Measurements from ENCODE around the gene PIGQ. TPM values are rescaled to one million over a fixed set of nuclear protein-coding genes. Genes with fewer than 3 reads are reported as not detected.

PIGQ gene
- total and polyA plus RNA-seq, 2 of the 13 experiments (the other 11 are each of a cell fraction or from before 2014, with no cell fraction given): 7.7 to 19.7 TPM

- Histone ChIP-seq H3K36me3 (replicated peaks in 1 of 2; ENCODE audit: control insufficient read depth in 1 of 2, insufficient read depth in 2 of 2, low read length in 2 of 2) (0 out of 5 replicates have a peak, but pooled peaks cover 0 to 3% of the 10 kb centered on the region in 2 experiments), H2AFZ (ENCODE audit: low read length) (no peak overlapping the region), H3K27me3 (ENCODE audit: control insufficient read depth in 1 of 2, insufficient read depth in 2 of 2, low read length in 2 of 2) (no peaks in the 10 kb centered on the region), H3K79me2 (ENCODE audit: insufficient read depth, low read length) (peaks cover 8% of the 10 kb centered on the region), H3K4me1 (ENCODE audit: insufficient read depth, low read length) (peaks cover 17% of the 10 kb centered on the region), H3K9me3 (ENCODE audit: low read length) (no peaks in the 10 kb centered on the region), H3K4me2 (ENCODE audit: low read depth, low read length) (no peak overlapping the region), H4K20me1 (ENCODE audit: insufficient read depth, low read length) (no peaks in the 10 kb centered on the region), H3K9ac (ENCODE audit: insufficient read depth, low read depth, low read length) (no peak overlapping the region), H3K27ac (ENCODE audit: extremely low read length, insufficient read depth, low read length) (no peak overlapping the region), H3K4me3 (replicated peaks in 1 of 3; ENCODE audit: insufficient read depth in 1 of 3, low read depth in 2 of 3, low read length in 3 of 3) (no peak overlapping the region)
- in situ Hi-C loops (cut with HindIII; ENCODE audit: extremely low pct_ligation_motif_present, low pct_unique_long_range_greater_than_20kb): no loop called here
- BruUV-seq (replicated peaks): no TSS peak
- no peak for DNase-seq (ENCODE audit: low spot score)
- no peak for ATAC-seq
- intact Hi-C loops (cut with micrococcal nuclease; ENCODE audit: unreplicated experiment): no loop called here
- FAIRE-seq: no peak
- ChIA-PET CTCF (ENCODE audit: low intra/inter-chr PET ratio, low total read pairs) (interaction anchor here (1.1 kb wide), 1 partner anchor 29 kb away, joined by 3 read pairs; no protein-coding TSS in a partner anchor), POLR2A (no interaction called here)
- 91% methylated on average over 10 of the region's 10 CpGs for WGBS (ENCODE audit: low lambda C conversion rate)
- no peak for TF ChIP-seq BRF2 (CRISPR knock-in tag; IDR thresholded peaks at IDR 0.05)
- TF ChIP-seq, protein P1, sequence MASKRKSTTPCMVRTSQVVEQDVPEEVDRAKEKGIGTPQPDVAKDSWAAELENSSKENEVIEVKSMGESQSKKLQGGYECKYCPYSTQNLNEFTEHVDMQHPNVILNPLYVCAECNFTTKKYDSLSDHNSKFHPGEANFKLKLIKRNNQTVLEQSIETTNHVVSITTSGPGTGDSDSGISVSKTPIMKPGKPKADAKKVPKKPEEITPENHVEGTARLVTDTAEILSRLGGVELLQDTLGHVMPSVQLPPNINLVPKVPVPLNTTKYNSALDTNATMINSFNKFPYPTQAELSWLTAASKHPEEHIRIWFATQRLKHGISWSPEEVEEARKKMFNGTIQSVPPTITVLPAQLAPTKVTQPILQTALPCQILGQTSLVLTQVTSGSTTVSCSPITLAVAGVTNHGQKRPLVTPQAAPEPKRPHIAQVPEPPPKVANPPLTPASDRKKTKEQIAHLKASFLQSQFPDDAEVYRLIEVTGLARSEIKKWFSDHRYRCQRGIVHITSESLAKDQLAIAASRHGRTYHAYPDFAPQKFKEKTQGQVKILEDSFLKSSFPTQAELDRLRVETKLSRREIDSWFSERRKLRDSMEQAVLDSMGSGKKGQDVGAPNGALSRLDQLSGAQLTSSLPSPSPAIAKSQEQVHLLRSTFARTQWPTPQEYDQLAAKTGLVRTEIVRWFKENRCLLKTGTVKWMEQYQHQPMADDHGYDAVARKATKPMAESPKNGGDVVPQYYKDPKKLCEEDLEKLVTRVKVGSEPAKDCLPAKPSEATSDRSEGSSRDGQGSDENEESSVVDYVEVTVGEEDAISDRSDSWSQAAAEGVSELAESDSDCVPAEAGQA (IDR thresholded peaks at IDR 0.05; ENCODE audit: low read depth): no peak
- TF ChIP-seq, protein P1 (CRISPR knock-in tag; IDR thresholded peaks at IDR 0.05; ENCODE audit: borderline replicate concordance): no peak
- TF ChIP-seq SNRNP70 (IDR thresholded peaks at IDR 0.05; ENCODE audit: low read depth, low read length): no peak
- TF ChIP-seq ZNF549 (CRISPR knock-in tag; IDR thresholded peaks at IDR 0.05): no peak
- no peak for TF ChIP-seq MIER2 (CRISPR knock-in tag; IDR thresholded peaks at IDR 0.05)
- no peak for TF ChIP-seq KLF13 (CRISPR knock-in tag; IDR thresholded peaks at IDR 0.05)
- TF ChIP-seq DRAP1 (CRISPR knock-in tag; IDR thresholded peaks at IDR 0.05): no peak
- TF ChIP-seq, protein P2, sequence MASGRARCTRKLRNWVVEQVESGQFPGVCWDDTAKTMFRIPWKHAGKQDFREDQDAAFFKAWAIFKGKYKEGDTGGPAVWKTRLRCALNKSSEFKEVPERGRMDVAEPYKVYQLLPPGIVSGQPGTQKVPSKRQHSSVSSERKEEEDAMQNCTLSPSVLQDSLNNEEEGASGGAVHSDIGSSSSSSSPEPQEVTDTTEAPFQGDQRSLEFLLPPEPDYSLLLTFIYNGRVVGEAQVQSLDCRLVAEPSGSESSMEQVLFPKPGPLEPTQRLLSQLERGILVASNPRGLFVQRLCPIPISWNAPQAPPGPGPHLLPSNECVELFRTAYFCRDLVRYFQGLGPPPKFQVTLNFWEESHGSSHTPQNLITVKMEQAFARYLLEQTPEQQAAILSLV (CRISPR knock-in tag; IDR thresholded peaks at IDR 0.05; ENCODE audit: borderline replicate concordance): no peak
- no peak for TF ChIP-seq HOMEZ (CRISPR knock-in tag; IDR thresholded peaks at IDR 0.05; ENCODE audit: low read depth)
Measured at GRCh38 chr16:608019-608418, 38.3 kb downstream of the PIGQ start.

All from HepG2 (cell line).